NCI-H69 (cell line): Measurements from ENCODE around the gene TFAP2A.

Source experiments
- DNase-seq: peaks from one replicate; lab custom pipeline; 2025; lab: John Stamatoyannopoulos, UW

TFAP2A gene

DNA sequence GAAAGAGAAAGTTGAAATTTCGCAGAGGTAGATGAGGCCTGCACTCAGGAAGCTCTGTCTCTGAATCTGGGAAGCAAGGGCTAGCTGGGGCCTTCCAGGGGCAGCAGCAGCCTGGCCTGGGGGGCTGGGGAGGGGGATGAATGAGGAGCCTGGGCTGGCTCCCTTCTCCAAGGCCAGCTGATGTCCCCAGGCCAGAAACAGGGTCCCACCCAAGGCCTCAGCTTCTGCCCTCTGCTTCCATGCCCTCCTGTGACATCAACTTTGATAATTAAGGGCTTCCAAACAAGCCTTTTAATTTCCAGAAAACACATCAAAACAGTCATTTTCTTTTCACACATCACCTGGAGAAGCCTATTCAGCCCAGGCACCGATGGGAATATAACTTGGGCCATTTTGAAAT, 15.4 kb downstream of the TFAP2A start:
- DNase-seq, result no peak

DNA sequence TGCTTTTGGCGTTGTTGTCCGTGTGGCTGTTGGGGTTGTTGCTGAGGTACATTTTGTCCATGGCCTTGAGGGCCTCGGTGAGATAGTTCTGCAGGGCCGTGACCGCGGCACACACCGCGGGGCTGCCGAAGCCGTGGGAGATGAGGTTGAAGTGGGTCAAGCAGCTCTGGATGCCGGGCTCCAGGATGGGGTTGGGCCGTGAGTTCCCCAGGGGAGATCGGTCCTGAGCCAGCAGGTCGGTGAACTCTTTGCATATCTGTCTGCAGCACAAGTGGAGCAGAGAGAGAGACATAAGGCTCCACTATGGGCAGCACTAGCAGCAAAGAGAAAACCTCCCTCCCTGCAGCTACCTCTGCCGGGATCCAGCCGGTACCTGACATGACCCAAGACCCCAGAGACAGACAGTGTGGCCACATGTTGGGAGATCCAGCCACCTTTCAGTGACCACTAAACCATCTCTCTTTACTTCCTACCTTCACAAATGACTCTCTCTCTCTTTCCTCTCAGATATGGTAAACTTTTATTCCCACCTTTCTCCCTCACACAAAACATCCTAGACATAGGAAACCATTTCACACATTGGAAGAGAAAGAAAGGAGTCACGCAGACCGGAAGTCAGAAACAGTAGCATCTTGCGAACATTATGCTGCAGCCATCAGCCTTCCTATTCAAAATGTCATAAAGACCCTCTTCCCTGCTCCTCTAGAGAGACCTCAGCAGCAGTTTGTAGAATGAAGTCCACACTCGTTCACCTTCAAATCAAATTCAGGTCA, 16.2 kb downstream of the TFAP2A start:
- DNase-seq, result no peak

DNA sequence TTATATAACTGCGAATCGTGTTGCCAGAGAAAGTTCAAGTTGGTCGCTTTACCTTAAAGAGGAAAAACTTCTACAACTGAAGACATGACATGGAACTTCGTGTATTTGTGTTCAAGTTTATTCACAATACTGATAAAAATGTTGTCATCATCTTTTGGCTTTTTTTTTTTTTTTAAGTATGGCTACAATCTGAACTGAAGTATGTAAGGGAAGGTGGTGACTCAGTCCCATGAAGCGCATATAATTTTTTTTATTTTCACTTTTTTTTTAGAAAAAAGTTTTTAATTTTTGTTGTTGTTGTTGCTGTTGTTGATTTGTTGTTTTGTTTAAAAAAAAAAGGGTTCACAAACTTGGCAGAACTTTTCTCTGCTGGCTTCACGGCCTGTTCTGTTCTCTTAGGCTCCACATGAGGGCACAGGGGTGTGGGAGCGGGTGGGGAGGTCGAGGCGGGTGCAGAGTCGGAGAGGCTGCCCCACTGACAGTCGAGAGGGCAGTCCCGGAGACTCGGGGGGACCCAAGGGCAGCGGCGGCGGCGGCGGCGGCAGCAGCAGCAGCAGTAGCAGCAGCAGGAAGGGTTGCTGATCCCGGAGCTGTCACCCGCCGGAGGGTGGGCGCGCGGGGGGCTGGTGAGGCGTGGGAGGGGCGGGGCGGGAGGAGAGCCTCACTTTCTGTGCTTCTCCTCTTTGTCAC, 17.0 kb downstream of the TFAP2A start:
- DNase-seq, result no peak

DNA sequence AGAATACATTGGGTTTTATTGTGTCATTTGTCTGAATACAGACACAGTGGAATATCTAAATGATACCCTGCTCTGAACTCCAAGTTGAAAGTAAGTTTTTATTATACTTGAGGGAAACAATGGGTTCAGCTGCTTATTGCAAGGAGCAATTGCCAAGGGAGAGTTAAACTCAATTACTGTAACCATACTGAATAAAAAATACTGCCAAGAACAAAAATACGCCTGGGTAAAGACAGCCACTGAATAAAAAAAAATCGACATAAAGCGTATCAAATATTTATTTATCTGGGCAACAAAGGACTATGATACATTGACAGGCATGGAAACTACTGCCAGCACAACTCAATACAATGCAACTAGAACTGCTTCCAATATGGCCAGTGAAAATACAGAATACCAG, 18.1 kb downstream of the TFAP2A start:
- peak; percentile 39 for DNase-seq

DNA sequence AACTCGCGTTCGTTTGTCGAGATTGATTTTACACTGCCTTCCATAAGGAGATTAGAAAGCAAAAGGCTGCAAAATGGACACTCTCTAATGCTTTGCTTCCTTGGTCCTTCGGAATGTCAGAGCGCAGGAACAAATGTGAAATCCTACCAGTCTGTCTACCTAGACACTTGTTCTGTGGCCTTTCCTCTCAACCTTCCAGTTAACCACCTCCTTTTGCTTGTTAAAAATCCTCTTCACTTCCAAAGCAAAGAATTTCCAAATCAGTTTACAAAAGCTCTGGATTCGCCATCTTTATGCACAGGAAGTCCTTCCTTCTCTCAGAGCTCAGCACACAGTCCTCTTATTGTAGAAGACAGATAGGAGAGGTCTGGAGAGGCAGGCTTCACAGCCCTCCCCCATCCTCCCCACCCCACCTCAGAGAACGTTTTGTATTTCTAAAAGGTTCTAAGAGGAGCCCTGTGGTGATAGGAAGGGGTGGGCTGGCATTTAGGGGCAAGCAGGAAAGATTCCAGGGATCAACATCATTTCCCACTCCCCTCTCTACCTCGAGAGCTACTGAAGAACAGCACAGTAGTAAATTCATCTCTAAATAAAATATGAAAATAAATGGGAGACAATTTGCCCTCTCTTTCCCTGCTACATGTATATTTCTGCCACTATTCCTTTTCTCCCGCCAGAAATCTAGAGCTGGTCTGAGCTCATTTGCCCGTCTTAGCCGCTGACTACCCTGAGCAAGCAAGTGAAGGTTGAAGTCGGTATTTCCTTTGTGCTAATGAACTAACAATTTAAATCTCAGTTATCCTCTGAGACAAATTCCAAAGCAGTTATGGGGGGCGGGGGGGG, 18.9 kb downstream of the TFAP2A start:
- peak; percentile 87 for DNase-seq

DNA sequence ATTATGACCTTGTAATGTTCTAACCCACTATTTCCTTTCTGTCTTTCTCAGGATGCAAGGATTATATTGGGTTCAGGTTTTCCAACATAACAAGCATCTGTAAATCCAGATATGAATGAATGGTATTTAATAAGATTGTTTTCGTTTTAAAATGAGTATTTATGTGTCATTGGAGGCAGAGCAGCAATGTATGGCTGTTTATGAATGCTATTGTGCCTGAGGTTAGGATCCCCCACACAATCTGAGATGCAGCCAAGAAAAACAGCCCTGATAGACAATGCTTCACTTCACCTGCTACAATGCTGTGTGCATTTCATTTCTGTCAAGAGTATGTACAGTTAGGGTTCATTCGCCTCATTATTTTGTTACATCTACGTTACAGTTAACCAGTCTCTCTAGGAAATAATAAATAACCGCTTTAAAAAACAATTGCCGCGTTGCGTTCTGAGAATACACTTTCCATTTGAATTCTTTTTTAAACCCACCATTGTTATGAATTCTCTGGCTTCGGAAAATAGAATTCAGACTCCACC, 19.6 kb downstream of the TFAP2A start:
- DNase-seq, result peak; percentile 75

DNA sequence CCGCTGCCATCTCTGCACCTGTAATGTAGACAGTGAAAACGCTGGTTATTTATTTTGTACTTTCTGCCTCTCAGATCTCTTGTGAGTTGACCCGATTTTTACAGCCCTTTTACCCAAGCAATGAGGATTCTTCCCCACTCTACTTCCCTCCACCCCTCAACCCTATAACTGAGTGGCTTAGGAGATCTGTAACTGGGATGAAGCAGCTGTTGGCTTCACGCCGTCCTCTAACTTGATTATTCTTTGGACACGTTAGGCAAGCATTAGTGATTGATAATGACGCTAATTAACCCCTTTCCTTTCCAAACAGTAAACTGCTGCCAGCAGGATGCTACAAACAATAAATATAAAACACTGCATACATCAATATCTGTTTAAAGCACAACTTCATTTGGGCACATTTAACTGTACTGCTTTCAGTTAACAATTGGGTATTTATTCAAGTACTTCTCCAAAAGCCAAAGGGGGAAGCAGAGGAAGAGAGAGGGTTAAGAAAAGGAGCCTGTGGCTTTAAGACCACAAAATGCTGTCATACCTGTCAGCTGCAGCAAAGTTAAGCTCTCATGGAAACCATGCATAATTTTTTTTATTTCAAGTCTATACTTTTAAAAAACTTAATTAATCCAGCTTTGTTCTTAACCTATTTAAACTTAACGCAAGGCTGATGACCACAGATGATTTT, 21.2 kb downstream of the TFAP2A start:
- DNase-seq, result peak; percentile 88

DNA sequence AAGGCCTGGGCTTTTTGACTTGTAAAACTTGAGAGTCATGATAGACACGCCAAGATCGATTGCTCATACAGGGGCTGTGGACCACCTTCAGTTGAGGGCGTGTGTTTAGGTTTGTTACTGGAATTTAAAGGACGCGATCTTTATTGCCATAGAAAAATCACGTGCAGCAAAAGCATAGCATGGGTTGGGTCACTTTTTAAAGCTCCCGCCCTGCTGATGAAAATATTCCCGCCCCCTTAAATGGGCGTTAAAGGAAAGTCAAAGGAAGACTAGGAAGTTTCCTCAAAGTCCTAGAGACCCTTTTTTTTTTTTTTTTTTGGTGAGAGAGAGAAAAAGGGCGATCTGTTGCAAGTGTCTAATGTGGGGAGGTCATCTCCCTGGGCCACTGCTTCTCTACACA, 23.1 kb downstream of the TFAP2A start:
- DNase-seq, result no peak

DNA sequence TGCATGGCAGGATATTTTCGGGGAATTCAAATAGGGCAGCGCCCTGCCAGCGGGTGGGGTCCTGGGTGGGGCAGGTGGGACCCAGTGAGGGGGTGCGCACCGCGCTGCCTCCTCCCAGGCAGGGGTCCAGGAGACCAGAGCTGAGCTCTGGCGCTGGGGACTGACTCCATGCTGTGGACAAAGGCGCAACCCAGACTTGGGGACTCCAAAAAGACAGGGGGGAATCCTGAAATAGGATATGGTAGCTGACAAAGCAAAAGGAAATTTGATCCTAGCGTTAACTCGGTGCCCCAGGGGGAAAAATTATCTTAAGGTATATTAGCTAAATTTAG, 23.6 kb downstream of the TFAP2A start:
- DNase-seq, result peak; percentile 47

DNA sequence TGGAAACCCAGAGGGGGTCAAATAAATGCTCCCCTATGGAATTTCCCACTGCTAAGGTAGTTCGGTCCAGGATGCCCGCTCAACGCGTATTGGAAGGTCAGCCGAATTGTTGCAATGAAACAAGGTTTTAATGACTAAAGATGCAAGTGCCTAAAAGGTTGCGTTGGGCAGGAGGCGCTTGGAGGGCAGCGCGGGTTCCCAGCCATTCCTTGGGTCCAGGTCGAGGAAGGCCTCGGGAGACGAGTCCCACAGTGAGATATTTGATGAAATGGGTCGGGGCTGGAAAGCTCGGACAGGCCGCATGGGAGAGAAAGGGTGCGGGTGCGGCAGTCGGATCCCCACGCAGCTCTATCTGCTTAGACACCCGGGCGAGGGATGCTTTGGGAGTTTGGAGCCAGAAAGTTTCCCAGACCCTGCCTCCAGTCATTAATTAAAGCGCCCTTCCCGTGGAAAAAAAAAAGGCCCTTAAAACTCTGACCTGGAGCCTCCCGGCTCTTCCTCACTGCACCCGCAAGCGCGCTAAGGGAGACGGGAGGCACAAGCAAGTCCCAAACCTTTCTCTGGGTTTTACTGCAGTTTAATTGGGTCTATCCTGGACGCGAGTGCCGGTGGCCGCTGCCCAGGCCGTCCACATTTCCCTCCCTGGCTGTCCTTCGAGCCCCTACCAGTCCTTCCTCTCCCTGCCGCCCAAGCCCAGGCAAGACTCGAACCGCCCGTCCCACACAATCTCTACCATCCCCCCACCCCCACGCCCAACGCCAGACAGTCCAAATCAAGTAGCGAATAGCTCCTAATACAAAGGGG, 24.2 kb downstream of the TFAP2A start:
- no peak for DNase-seq

DNA sequence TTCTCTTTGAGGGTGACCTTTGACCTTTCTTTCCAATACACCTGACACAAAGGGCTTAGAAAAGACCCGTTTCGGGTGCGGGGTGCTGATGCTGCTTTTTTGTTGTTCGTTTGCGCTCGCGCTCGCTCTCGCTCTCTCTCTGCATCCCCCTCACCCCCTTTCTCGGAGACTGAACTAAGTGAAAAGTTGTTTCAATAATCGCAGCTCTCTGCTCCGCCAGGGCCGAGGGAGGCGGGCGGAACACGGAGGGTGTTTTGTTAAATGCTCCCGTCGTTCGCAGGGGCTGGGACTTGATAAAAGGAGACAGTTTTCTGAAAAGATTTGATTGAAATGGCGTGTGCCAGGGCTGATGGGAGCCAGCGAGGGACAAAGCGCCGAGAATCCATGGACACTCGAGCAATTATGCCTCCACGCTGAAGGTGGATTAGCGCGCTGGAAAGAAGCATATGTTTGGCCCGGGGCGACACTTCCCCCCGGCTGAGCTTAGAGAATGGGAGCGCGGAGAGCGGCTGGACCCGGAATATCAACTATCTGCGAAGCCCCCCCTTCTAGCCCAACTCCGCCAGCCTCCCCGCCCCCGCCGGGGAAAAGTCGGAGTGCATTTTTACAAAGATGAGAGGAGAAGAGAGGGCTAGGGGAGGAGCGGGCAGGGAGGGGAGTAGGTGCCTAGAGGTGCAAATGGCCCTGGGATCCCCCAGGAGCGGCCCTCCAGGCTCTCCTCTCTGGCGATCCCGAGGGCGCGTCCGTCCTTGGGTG, 25.0 kb downstream of the TFAP2A start:
- no peak for DNase-seq

DNA sequence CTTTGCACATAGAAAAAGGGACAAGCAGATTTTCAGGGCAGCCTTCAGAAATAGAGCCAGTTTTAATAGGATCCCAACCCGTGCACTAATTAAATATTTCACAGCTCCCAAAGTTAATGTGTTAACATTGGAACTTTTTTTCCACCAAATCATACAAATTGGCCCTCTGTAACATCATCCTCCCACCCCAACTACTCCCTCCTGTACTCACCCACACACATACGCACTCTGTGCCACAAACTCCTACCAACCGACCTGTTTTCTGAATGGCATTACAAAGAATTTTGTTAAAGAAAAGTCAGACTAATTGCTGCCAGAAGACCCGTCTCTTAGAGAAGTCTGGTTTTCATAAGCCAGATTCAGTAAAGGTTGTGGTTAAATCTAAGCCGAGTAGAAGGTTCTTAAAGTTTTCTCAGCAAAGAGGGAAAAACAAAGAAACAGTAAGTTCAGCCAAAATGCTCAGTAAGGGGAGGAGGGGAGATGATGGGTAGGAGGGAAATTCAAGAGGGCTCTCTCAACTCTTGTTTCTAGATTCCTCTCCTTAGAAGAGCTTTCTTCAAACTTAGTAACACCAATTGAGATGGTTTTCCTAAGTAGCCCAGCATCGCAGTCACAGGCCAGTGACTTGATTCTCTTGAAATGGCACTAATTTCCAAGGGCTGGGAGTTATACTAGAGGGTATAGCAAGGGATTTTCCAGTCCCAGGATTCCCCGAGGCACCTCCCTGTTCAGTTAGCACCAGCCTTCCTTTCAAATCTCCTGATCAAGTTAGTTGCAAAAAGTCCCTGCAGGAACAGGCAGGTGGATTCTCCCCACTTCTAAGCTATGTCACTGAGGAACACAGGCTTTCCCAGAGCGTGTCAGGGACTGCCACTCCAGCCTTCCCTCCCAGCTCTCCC, 27.9 kb downstream of the TFAP2A start:
- no peak for DNase-seq

DNA sequence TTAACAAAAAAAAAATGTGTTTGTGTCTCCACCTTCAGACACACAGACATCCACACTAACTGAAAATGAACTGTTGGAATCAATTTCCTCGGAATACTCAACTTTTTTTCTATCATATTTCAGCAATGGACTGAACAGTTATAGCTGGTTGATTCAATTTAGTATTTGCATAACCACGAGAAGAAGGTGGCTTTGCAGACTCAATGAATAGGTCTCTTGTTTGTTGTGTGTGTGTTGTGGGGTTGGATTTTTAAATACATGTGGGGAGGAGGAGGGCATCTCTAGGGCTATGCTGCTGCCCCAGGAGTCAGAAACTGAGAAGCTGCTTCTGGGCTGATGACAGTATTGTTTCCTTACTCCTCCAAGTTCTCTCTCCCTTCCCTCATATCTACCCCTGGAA, 28.7 kb downstream of the TFAP2A start:
- no peak for DNase-seq

DNA sequence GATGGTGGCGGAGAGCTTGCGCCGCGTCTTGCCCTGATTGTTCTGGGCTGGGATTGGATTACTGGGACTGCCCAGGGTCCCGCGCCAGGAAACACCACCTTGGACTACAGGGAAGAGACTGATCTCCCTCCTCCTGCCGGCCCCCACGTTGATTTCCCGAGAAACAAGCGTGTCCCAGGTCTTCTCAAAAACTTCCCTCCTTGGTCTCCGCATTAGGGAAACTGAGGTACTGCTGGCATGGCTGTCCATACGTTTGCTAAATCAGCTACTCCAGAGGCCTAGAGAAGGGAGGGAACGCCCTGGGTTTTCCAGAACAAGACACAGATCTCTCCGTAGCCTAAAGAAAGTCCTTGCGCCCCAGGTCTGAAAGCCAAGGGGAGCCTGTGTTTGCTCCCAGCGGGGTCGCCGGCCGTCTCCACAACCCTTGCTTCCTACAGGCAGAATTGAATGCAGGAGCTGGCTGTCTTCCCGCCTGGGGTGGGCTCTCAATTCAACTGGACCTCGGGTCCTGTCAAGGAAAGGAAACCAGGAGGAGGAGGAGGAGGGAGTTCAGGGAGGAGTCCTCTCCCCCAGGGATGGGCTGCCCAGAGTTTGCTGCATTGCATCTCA, 29.2 kb downstream of the TFAP2A start:
- no peak for DNase-seq

DNA sequence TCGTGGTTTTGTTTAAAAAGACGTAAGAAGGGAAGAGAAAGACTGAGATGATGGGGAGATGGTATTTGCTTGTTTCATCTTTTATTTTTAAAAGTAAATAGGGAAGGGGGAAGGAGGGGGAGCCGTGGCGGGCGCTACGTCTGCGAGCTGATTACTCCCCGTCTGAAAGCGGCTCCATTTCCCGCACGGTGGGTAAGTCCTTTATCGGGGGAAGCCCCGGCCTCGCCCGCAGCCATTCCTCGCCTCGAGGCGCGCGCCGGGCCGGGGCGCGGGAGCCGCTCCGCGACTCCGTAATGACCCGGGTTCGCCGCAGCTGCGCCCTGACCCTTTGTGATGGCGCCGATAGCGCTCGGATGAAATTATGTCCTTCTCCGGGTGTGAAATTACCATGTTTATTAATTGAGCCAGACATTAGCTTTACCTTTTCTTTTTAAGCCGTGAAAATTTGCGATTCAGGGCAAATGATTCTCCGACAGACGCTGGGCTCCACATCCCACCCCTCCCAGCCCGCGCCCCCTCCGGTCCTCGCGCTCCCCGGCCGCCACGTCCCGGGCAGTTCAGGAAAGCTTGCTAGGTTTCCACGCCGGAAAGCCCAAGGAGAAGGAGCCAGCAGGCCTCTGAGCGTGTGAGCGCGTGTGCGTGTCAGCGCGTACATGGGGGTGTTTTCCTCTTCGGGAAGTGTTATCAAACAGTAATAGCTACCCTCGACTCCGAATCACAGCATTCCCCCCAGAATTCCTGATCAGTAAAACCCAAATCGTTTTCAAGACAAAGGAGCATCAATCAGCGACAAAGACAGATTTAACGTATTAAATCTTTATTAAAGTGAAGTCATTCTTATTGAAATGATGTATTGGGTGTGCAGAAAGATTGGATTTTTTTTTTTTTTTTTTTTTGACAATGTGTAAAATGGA, 30.0 kb downstream of the TFAP2A start:
- DNase-seq, result peak; percentile 53

DNA sequence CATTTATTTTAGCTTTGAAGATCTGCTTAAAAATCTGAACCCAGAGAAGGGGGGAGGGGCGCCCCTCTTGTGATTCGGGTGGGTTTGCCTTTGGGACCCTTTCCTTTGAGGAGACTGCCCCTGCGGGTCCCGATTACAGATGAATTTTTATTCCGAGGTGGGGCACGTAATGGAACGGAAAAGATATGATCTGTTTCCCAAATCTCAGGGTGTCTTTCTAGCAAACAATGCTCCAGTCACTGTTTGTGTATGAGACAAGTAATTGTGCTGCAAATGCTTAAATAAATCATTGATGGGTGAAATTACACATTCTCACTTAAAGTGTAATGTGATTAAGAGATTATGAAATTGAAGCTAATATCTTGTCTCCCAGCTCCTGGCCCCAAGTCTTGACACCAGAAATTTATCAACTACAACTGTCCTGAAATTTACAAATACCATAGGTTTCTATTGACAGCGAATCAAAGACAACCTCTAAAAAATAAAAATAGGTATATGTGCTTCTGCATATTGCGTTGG, 30.7 kb downstream of the TFAP2A start:
- peak; percentile 74 for DNase-seq

DNA sequence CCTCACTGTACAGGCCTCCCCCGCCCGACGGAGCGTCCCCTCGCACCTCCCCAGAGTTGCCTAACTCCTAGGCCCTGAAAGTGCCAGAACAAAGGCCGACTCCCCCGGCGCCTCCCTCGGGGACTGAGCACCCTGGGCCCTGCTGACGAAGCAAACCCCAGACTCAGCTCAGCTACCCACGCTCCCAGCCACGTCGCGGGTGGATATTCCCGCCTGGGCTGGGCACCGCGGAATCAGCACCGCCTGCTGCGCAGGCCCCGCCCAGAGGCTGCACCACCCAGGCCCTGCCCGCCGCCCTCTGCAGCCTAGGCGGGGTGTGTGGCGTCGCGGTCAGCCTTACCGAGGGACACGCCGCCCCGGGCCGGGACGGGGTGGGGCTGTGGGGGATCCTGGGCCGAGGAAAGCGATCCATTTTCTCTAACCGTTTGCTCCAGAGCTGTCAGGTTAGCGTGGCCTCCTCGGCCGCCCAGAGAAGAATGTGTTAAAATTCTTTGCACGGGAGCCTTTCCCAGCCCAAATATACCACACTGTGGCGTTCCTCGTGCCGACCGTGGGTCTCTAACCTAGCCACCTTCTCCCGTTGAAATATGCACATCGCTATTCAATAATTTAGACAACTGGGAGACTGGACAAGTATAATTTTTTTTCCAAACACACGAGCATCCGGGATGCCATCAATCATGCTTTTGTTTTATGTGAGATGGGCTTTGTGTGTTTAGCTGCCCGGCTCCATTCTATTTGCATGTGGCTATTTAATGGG, 31.4 kb downstream of the TFAP2A start:
- DNase-seq, result peak; percentile 96
